ENCODE data around the gene CACNA2D3. TPM values are rescaled to one million over a fixed set of nuclear protein-coding genes. Genes with fewer than 3 reads are reported as not detected.
A peak's percentile ranks its signal among the peaks of the same experiment; 100 is the strongest.
"Not testable (repeated sequence)": the region's sequence is repeated elsewhere in the genome, so short reads cannot be mapped to it uniquely, and the experiment has no call there.

CACNA2D3 gene
- total RNA-seq, 1 experiment from 2014 or later = 1.6 TPM

DNA sequence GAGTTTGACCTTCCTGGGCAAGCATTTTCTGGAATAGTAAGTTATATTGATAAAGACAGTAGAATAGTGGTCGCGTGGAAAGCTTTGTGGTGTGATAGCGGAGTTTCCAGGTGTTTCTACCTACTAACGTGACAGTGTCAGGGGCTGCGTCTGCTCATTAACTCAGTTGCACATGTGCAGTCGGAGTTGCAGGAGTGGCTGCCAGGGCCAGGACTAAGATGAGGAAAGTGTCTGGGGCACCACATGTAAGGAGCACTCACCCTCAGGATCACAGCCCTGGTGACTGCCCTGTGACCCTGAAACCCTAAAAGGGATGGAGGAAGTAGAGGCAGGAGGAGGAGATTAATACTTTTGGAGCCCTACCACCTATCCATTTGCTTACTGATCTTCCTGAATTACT, 510.5 kb downstream of the CACNA2D3 start:
- H3K36me3 ChIP-seq (replicated peaks; ENCODE audit: control insufficient read depth, insufficient read depth, low read length) = peaks cover 22% of the 10 kb centered on the region
- DNase-seq = no peak
- H3K4me3 ChIP-seq (ENCODE audit: insufficient read depth, low read depth, low read length) = no peak overlapping the region
- H3K27me3 ChIP-seq (ENCODE audit: control insufficient read depth, insufficient read depth, low read length) = no peaks in the 10 kb centered on the region

DNA sequence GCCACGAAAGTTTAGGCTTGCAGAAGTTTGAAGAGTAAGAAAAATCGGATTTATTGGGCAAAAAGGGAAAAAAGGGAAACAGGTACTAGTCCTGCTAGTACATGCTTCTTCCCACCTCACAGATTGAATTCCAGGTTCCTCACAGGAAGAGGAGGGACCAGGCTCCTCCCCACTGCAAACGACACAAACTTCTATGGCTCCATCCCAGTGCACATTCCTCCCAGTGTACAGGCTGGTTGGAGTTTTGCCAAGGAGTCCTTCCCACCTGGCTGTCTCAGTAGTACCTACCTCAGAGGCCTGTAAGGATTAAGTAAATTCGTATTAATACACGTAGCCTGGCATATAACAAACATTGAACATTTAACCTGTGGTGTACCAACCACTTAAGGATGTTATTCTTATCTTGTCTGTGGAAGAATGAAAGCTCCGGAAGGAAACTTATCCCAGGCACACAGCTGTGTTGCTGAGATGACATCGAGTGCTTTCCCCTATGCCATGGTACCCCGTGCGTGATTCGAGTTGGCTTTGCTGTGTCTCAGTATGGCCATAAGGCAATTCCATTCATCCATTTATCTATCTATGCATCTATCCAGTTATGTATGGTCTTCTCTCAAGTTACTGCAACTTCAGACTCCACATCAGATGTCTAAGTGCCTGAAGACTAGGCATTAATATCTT, 511.2 kb downstream of the CACNA2D3 start:
- Histone ChIP-seq H3K27me3 (ENCODE audit: control insufficient read depth, insufficient read depth, low read length) (no peaks in the 10 kb centered on the region), H3K4me3 (ENCODE audit: insufficient read depth, low read depth, low read length) (no peak overlapping the region), H3K36me3 (replicated peaks; ENCODE audit: control insufficient read depth, insufficient read depth, low read length) (peaks cover 22% of the 10 kb centered on the region)
- DNase-seq = no peak

DNA sequence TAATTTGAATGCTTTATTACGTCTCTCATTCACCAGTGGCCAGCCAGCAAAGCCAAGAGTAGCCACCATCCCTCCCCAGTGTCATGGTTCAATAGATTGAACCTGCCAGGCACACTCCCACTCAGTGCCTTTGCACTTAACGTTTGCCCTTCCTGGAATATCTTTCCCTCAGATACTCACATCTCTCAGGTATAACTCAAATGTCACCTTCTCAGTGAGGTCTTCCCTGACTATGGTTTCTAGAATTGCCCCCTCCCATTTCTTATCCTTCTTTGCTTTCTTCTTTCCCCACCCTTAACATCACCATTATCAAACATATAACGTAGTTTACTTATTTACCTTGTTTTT, 511.7 kb downstream of the CACNA2D3 start:
- Histone ChIP-seq H3K27me3 (ENCODE audit: control insufficient read depth, insufficient read depth, low read length) (no peaks in the 10 kb centered on the region), H3K4me3 (ENCODE audit: insufficient read depth, low read depth, low read length) (no peak overlapping the region), H3K36me3 (replicated peaks; ENCODE audit: control insufficient read depth, insufficient read depth, low read length) (peaks cover 22% of the 10 kb centered on the region)
- DNase-seq = no peak

DNA sequence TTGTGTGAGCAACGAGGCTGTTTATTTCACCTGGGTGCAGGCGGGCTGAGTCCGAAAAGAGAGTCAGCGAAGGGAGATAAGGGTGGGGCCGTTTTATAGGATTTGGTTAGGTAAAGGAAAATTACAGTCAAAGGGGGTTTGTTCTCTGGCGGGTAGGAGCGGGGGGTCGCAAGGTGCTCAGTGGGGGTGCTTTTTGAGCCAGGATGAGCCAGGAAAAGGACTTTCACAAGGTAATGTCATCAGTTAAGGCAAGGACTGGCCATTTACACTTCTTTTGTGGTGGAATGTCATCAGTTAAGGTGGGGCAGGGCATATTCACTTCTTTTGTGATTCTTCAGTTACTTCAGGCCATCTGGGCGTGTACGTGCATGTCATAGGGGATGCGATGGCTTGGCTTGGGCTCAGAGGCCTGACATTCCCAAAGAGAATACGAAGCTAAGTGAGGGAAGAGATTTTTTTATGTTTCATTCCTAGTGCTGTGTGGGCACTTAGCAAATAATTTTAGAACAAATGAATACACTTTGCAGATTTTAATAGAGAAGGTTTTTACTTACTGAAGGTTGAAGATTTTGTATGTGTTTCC, 517.5 kb downstream of the CACNA2D3 start:
- H3K4me3 ChIP-seq (ENCODE audit: insufficient read depth, low read depth, low read length); H3K36me3 ChIP-seq (replicated peaks; ENCODE audit: control insufficient read depth, insufficient read depth, low read length); H3K27me3 ChIP-seq (ENCODE audit: control insufficient read depth, insufficient read depth, low read length); DNase-seq: not testable (repeated sequence)

DNA sequence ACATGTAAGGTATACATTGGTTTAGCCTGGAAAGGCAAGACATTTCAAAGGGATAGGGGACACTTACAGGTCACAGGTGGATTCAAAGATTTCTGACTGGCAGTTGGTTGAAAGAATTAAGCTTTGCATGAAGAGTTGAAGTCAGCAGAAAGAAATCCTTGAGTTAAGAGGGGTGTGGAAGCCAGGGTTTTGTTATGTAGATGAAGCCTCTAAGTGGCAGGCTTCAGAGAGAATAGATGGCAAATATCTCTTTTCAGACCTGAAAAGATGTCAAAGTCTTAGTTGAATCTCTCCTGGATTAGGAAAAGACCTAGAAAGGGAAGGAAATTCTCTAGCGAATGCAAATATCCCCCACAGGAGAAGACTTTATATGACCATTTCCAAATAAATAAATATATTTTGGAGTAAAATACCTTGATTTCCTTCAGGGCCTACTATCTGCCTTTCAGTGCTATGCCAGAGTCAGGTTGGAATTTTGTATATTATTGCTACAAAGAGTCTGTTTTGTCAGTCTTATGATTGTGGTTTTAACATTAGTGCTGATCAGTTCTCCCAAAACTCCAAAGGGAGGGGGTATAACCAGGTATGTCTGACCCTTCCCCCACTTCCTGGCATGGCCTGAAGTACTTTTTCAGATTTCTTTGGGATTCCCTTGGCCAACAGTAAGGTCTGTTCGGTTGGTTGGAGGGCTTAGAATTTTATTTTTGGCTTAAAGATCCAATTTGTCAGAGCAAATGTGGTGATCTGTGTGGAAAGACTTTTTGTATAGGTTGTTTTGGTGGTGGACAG, 519.1 kb downstream of the CACNA2D3 start:
- DNase-seq = peak; percentile 56
- no peak overlapping the region for H3K4me3 ChIP-seq (ENCODE audit: insufficient read depth, low read depth, low read length)

DNA sequence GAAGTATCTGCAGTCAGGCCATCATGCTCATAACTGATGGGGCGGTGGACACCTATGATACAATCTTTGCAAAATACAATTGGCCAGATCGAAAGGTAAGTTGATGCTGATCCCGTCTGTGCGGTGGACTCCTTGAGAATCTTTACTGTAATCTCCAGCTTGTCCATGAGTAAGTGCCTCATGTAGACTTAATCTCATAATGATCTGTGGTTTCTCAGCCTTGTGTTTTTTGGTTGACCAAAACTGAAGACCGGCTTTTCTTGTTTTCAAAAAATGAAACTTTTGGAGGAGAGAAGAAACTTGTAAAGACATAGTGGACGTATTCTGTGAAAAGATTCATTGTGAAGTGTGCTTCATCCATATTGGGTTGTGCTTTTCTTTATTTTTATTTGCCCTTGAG, 519.8 kb downstream of the CACNA2D3 start:
- no peaks in the 10 kb centered on the region for H3K27me3 ChIP-seq (ENCODE audit: control insufficient read depth, insufficient read depth, low read length)
- H3K4me3 ChIP-seq (ENCODE audit: insufficient read depth, low read depth, low read length) = no peak overlapping the region
- peaks cover 4% of the 10 kb centered on the region for H3K36me3 ChIP-seq (replicated peaks; ENCODE audit: control insufficient read depth, insufficient read depth, low read length)
- DNase-seq = no peak

More for the DNA sequence above, 519.1 kb downstream of the CACNA2D3 start:
- peaks cover 6% of the 10 kb centered on the region for H3K36me3 ChIP-seq (replicated peaks; ENCODE audit: control insufficient read depth, insufficient read depth, low read length)
- H3K27me3 ChIP-seq (ENCODE audit: control insufficient read depth, insufficient read depth, low read length) = no peaks in the 10 kb centered on the region

DNA sequence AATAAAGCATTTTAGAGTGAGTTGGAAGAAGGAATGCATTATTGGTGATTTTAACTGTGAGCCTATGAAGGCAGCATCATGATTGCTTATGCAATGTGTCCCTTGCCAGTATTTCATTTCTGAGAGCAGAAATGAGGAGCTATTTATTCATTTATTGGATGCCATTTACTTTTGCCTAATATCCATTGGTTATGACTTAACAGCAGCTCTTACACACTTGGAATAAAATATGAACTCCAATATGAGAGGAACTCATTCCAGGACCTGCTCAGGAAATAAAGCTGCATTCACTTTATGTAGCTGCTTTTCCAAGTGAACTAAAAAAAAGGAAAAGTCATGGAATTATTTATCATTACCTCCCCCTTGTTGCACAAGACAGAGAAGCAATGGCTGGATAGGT, 525.4 kb downstream of the CACNA2D3 start:
- no peak for DNase-seq
- Histone ChIP-seq H3K4me3 (ENCODE audit: insufficient read depth, low read depth, low read length) (no peak overlapping the region), H3K36me3 (replicated peaks; ENCODE audit: control insufficient read depth, insufficient read depth, low read length) (peaks cover 2% of the 10 kb centered on the region), H3K27me3 (ENCODE audit: control insufficient read depth, insufficient read depth, low read length) (no peaks in the 10 kb centered on the region)

DNA sequence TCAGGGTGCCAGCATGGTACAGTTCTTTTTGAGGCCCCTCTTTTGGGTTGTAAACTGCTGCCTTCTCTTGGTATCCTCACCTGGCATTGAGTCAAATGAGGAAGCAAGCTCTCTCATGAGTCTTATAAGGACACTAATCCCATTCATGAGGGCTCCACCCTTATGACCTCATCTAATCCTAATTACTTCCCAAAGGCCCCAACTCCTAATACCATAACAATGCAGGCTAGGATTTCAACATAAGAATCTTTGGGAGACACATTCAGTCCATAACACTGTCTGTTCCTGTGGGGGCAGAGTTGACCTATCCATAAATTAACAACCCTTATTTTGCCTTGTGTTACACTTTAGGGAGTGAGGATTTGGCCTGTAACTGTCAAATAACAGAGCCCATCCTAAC, 527.2 kb downstream of the CACNA2D3 start:
- Histone ChIP-seq H3K36me3 (replicated peaks; ENCODE audit: control insufficient read depth, insufficient read depth, low read length) (peaks cover 2% of the 10 kb centered on the region; the same call in 1 of the 2 replicates), H3K4me3 (ENCODE audit: insufficient read depth, low read depth, low read length) (no peak overlapping the region), H3K27me3 (ENCODE audit: control insufficient read depth, insufficient read depth, low read length) (no peaks in the 10 kb centered on the region)
- no peak for DNase-seq

DNA sequence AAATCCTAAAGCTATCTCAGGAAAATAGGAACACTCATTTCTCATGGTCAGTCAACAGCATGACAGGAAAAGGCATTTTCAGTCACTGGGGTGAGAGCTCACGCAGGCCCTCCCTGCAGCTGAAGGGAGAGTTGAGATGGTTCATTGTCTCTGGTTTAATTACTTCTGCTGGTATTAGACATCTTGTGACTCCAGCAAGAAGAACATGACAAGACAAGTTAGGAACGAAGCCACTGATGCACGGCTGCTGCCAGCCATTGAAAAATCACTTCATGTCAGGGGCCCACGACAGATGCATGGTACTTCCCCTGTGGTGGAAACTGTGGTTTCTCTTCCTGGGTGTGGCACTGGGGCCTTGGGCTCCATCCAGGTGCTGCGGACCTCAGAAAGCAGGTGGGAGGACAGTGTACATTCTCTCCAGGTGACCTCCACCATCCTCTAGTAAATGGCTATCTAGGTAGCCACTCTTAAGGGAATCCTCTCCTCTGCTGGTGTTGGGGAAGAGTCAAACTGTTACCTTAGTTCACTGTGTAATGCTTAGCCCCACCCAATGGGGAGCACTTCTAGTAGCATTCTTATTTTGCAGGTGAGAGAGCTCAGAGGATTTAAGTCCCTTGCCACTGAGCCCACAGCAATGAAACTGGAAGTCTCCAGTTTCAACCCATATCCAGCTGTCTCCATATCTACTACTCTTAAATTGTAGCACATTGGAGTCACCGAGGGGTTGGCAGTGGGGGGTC, 531.3 kb downstream of the CACNA2D3 start:
- Histone ChIP-seq H3K4me3 (ENCODE audit: insufficient read depth, low read depth, low read length) (no peak overlapping the region), H3K36me3 (replicated peaks; ENCODE audit: control insufficient read depth, insufficient read depth, low read length) (no peaks in the 10 kb centered on the region), H3K27me3 (ENCODE audit: control insufficient read depth, insufficient read depth, low read length) (no peaks in the 10 kb centered on the region)
- DNase-seq = no peak

DNA sequence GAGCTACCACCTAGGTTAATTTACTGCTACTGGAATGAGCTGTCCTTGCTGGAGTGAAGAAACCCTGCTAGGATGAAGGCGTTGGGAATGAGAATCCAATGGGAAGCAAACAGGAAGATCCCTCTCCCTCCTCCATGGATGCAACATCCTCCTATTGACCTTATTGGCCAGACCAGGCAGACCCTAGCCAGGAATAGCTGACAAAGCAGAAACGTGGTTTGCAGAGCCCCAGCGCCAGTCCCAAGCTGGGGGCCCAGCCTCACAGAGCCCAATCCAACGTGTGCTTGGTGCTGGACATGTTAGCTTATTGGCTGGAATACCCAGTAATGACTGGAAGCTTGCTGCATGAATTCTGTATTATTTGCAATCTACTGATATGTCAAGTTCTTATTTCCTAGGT, 532.4 kb downstream of the CACNA2D3 start:
- Histone ChIP-seq H3K27me3 (ENCODE audit: control insufficient read depth, insufficient read depth, low read length) (no peaks in the 10 kb centered on the region), H3K4me3 (ENCODE audit: insufficient read depth, low read depth, low read length) (no peak overlapping the region), H3K36me3 (replicated peaks; ENCODE audit: control insufficient read depth, insufficient read depth, low read length) (no peaks in the 10 kb centered on the region)
- no peak for DNase-seq

DNA sequence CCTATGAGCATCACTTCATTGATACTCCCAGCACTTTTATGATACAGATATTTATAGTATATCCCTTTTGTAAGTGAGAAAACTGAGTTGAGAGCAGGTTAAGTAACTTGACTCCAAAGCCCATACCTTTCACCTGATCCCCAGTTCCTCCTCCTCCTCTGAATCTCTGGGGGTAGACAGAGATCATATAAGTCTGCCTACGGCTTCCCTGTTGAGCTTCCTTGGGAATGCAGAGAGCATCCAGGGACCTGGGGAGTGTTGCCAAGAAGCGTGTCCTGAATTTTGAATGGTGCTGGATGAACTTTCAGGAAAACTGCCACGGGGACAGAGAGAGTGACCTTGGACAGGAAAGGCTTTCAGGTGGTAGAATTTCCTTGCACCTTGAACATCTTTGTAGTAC, 537.0 kb downstream of the CACNA2D3 start:
- Histone ChIP-seq H3K36me3 (replicated peaks; ENCODE audit: control insufficient read depth, insufficient read depth, low read length) (no peaks in the 10 kb centered on the region), H3K4me3 (ENCODE audit: insufficient read depth, low read depth, low read length) (no peak overlapping the region), H3K27me3 (ENCODE audit: control insufficient read depth, insufficient read depth, low read length) (no peaks in the 10 kb centered on the region)
- no peak for DNase-seq

DNA sequence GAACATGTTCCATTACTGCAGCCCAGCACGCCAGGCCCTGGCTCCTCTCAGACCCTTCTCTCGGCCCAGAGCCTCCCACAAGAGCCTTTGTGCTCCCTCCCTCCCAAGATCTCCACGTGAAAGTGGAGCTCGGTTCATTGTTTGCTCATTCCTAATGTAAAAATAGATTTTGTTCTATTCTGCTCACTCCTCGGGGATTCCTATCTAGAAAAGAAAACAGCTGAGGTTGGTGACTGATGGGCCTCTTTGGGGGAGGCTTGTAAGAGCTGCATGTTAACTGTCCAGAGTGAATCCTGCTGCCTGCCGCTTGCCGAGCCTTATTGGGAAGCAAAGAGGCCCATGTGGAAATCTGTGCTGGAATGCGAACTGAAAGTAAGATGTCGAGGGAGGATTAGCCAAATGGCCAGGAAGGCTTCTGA, 538.4 kb downstream of the CACNA2D3 start:
- no peak overlapping the region for H3K4me3 ChIP-seq (ENCODE audit: insufficient read depth, low read depth, low read length)
- DNase-seq = no peak
- no peaks in the 10 kb centered on the region for H3K27me3 ChIP-seq (ENCODE audit: control insufficient read depth, insufficient read depth, low read length)

DNA sequence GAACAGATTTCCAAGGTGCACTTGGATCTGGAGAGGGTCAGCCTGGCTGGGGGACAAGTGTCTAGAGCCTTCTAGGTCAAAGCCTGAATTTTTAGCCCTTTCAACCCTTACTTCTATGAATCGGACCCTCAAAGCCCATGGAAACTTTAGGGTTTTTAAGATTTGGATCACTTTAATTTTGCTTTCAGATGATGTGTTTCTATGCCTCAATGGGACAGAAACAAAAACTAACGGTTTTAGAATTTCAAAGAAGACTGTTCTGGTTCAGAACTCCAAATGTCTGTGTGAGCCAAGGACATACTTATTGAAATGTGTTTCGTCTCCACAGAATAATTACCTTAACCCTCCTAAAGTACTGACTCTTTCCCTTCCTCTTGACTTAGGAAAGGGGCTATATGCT, 538.8 kb downstream of the CACNA2D3 start:
- H3K27me3 ChIP-seq (ENCODE audit: control insufficient read depth, insufficient read depth, low read length) = no peaks in the 10 kb centered on the region
- DNase-seq = no peak
- H3K36me3 ChIP-seq (replicated peaks; ENCODE audit: control insufficient read depth, insufficient read depth, low read length) = no peaks in the 10 kb centered on the region
- no peak overlapping the region for H3K4me3 ChIP-seq (ENCODE audit: insufficient read depth, low read depth, low read length)

More for the DNA sequence above, 538.4 kb downstream of the CACNA2D3 start:
- H3K36me3 ChIP-seq (replicated peaks; ENCODE audit: control insufficient read depth, insufficient read depth, low read length) = no peaks in the 10 kb centered on the region

DNA sequence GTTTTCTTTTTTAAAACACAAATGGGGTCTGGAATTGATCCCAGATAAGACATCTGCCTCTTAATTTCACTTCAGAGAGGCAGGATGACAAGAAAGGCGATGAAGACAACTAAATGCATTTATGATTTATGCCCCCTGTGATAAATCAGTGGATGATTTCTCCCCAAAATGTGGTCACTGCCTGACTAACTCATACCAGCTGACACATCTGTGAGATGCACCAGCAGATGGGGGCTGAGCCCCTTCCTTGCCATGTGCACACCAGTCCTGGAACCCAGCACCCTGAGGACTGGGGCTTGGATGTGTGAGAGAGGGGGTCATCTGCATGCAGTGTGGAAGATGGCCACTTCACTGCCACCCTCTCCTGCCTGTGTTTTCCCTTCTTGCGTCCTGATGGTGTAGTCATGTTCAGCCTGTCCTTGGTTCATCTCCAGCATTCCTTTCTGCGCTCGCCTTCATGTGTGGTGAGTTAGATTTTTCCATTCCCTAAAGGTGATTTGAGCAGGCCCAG, 541.2 kb downstream of the CACNA2D3 start:
- H3K27me3 ChIP-seq (ENCODE audit: control insufficient read depth, insufficient read depth, low read length) = no peaks in the 10 kb centered on the region

More for the DNA sequence above, 541.2 kb downstream of the CACNA2D3 start:
- Histone ChIP-seq H3K4me3 (ENCODE audit: insufficient read depth, low read depth, low read length) (no peak overlapping the region), H3K36me3 (replicated peaks; ENCODE audit: control insufficient read depth, insufficient read depth, low read length) (no peaks in the 10 kb centered on the region)
- no peak for DNase-seq

Measured in H7 (cell line).